HepG2 (cell line): Measurements from ENCODE around the gene HTRA2. TPM values are rescaled to one million over a fixed set of nuclear protein-coding genes. Genes with fewer than 3 reads are reported as not detected.

Experiments used
- ATAC-seq: fragments of 200-7000 bp; cut with Tn5 transposase; 3 replicates; pipeline ENCODE4 v1.9.1; 2020; ENCODE audit warnings: mild to moderate bottlenecking, moderate library complexity
- BruUV-seq: library from RNA; stranded (reverse); fragments of 400-500 nt; replicated peaks from 2 replicates; lab custom pipeline; 2021; lab: Mats Ljungman, UMichigan
- CTCF ChIA-PET: fragments of 300-600 bp; formaldehyde crosslinking; extraction: SDS; loops from one replicate; lab custom pipeline; 2021; ENCODE audit warnings: low total read pairs, inconsistent platforms, low intra/inter-chr PET ratio; lab: Yijun Ruan, JAX
- POLR2A ChIA-PET: fragments of 350-600 bp; sonication (Branson Sonifier 250); formaldehyde crosslinking; loops from one replicate; lab custom pipeline; 2020; ENCODE audit warnings: antibody characterized with exemption, inconsistent platforms; lab: Yijun Ruan, JAX
- DNase-seq: peaks from one replicate; pipeline ENCODE4 v3.0.0-alpha.2; 2015; ENCODE audit warnings: low spot score
- FAIRE-seq: peaks from 3 replicates; lab custom pipeline; 2011; peaks lifted over from hg19 to GRCh38; lab: Jason Lieb, UNC
- H2AFZ ChIP-seq: one replicate; pipeline ENCODE4 v1.6.1; 2011; ENCODE audit warnings: low read length, inconsistent platforms
- H3K27ac ChIP-seq: fragments of 300-600 bp; 3 replicates; pipeline ENCODE4 v1.8.0; 2011; ENCODE audit warnings: mixed run types, mild to moderate bottlenecking, mixed read lengths, low read length, inconsistent platforms; ENCODE audit not compliant: insufficient read depth; ENCODE audit errors: extremely low read length
- H3K27me3 ChIP-seq, 2 experiments: fragments of 200-600 bp in 1 of 2; 2 replicates in 1 of 2; 3 replicates in 1 of 2; pipeline versions ENCODE4 v1.6.0 to v1.8.0; 2011; ENCODE audit warnings: low read length in 2 of 2, mild to moderate bottlenecking in 2 of 2, moderate library complexity in 2 of 2, inconsistent platforms in 1 of 2; ENCODE audit not compliant: insufficient read depth in 2 of 2, control insufficient read depth in 1 of 2
- H3K36me3 ChIP-seq, 2 experiments: fragments of 200-600 bp in 1 of 2; replicated peaks in 1 of 2; 2 replicates in 1 of 2; 3 replicates in 1 of 2; pipeline versions ENCODE4 v1.5.1 to v1.8.0; 2011; ENCODE audit warnings: low read length in 2 of 2, inconsistent platforms in 1 of 2; ENCODE audit not compliant: insufficient read depth in 2 of 2, control insufficient read depth in 1 of 2
- H3K4me1 ChIP-seq: 2 replicates; pipeline ENCODE4 v1.5.1; 2012; ENCODE audit warnings: low read length, inconsistent platforms; ENCODE audit not compliant: insufficient read depth
- H3K4me2 ChIP-seq: 2 replicates; pipeline ENCODE4 v1.6.0; 2011; ENCODE audit warnings: low read depth, low read length, inconsistent platforms
- H3K4me3 ChIP-seq, 3 experiments: fragments of 200-600 bp in 1 of 3; sonication (generic), shearing (Covaris generic) in 1 of 3; replicated peaks in 1 of 3; 2 replicates each; pipeline ENCODE4 v1.5.1; 2011 to 2016; ENCODE audit warnings: low read length in 3 of 3, inconsistent platforms in 2 of 3, low read depth in 2 of 3, mild to moderate bottlenecking in 2 of 3, control low read depth in 1 of 3, mixed read lengths in 1 of 3; ENCODE audit not compliant: insufficient read depth in 1 of 3
- H3K79me2 ChIP-seq: one replicate; pipeline ENCODE4 v1.6.1; 2011; ENCODE audit warnings: low read length, inconsistent platforms; ENCODE audit not compliant: insufficient read depth
- H3K9ac ChIP-seq: 2 replicates; pipeline ENCODE4 v1.6.0; 2011; ENCODE audit warnings: mild to moderate bottlenecking, low read depth, low read length, inconsistent platforms; ENCODE audit not compliant: insufficient read depth
- H3K9me3 ChIP-seq: 2 replicates; pipeline ENCODE4 v1.5.1; 2012; ENCODE audit warnings: mild to moderate bottlenecking, low read length
- H4K20me1 ChIP-seq: 2 replicates; pipeline ENCODE4 v1.6.0; 2011; ENCODE audit warnings: inconsistent platforms, mild to moderate bottlenecking, low read length, moderate library complexity; ENCODE audit not compliant: insufficient read depth
- CCDC6 ChIP-seq: sonication (generic); formaldehyde crosslinking; IDR thresholded peaks from 2 replicates; pipeline ENCODE4 v1.8.1; 2022; ENCODE audit warnings: mild to moderate bottlenecking, missing genetic modification reagents, moderate library complexity
- FLYWCH1 ChIP-seq: sonication (generic); formaldehyde crosslinking; IDR thresholded peaks from 2 replicates; pipeline ENCODE4 v1.8.1; 2023; ENCODE audit warnings: mild to moderate bottlenecking, missing genetic modification reagents
- NR2F2 ChIP-seq: IDR thresholded peaks from 2 replicates; pipeline ENCODE4 v1.6.1; 2012; ENCODE audit warnings: low read depth, inconsistent platforms, borderline replicate concordance
- PPARG ChIP-seq: conservative IDR thresholded peaks from 2 replicates; pipeline ENCODE4 v1.6.1; 2016; ENCODE audit warnings: missing biosample characterization, missing genetic modification reagents
- THAP11 ChIP-seq: IDR thresholded peaks from 2 replicates; pipeline ENCODE4 v1.6.1; 2016; ENCODE audit warnings: missing biosample characterization, missing genetic modification reagents
- ZNF24 ChIP-seq: fragments of 450-650 bp; IDR thresholded peaks from 2 replicates; pipeline ENCODE4 v1.6.1; 2017; ENCODE audit warnings: antibody characterized with exemption, mild to moderate bottlenecking
- ZNF766 ChIP-seq: sonication (generic); formaldehyde crosslinking; IDR thresholded peaks from 2 replicates; pipeline ENCODE4 v1.5.0; 2020; ENCODE audit warnings: missing genetic modification reagents, borderline replicate concordance
- WGBS: methylation state at CpG from one replicate; pipeline ENCODE4 v1.1.6; 2017; ENCODE audit warnings: low lambda C conversion rate; 5-methylcytosine and 5-hydroxymethylcytosine counted together
- in situ Hi-C: cut with HindIII; loops from 2 replicates; pipeline ENCODE4 v1.10.0; 2017; ENCODE audit warnings: low pct_unique_long_range_greater_than_20kb; ENCODE audit not compliant: extremely low pct_ligation_motif_present
- intact Hi-C: fragments of 100-400 bp; cut with micrococcal nuclease; formaldehyde crosslinking; loops from one replicate; pipeline ENCODE4 v1.10.0; 2022; ENCODE audit not compliant: unreplicated experiment
- polyA plus RNA-seq, 8 experiments: library from polyadenylated mRNA; depleted of rRNA in 3 of 8; stranded (reverse) in 7 of 8; unstranded in 1 of 8; fragments of >200 nt; fragmentation: Illumina TruSeq in 4 of 8; extraction: Trizol in 4 of 8; gene quantifications; 2 replicates each; pipeline versions ENCODE4 v1.2.1 to v1.2.3, GENCODE V29; 2011 to 2016; ENCODE audit warnings: low read depth in 4 of 8, missing spikeins in 1 of 8, mixed read lengths in 1 of 8; ENCODE audit not compliant: insufficient read depth in 1 of 8
- total RNA-seq, 5 experiments: library from RNA; depleted of rRNA; stranded (reverse); fragments of >200 nt; fragmentation: Illumina TruSeq; extraction: Trizol; gene quantifications; 2 replicates each; pipeline ENCODE4 v1.2.3, GENCODE V29; 2016; ENCODE audit warnings: low read depth in 1 of 5
- TF ChIP-seq, protein P1 (sequence below), 2 experiments: sonication (generic) in 1 of 2; formaldehyde crosslinking in 1 of 2; IDR thresholded peaks; 2 replicates each; pipeline versions ENCODE4 v1.4.0 to v1.6.1; 2016 to 2020; ENCODE audit warnings: borderline replicate concordance in 1 of 2, low read depth in 1 of 2, mild to moderate bottlenecking in 1 of 2, missing genetic modification reagents in 1 of 2
- TF ChIP-seq, protein P2 (sequence below): sonication (generic); formaldehyde crosslinking; IDR thresholded peaks from 2 replicates; pipeline ENCODE4 v1.8.1; 2023; ENCODE audit warnings: mild to moderate bottlenecking, missing genetic modification reagents
- TF ChIP-seq, protein P3 (sequence below): sonication (generic); IDR thresholded peaks from 2 replicates; pipeline ENCODE4 v1.6.1; 2016; ENCODE audit warnings: low read depth, borderline replicate concordance
- TF ChIP-seq, protein P4 (sequence below): sonication (generic); formaldehyde crosslinking; IDR thresholded peaks from 2 replicates; pipeline ENCODE4 v1.8.0; 2023; ENCODE audit warnings: mild to moderate bottlenecking, missing genetic modification reagents
- TF ChIP-seq, protein P5 (sequence below): sonication (generic); formaldehyde crosslinking; IDR thresholded peaks from 2 replicates; pipeline ENCODE4 v1.5.0; 2020; ENCODE audit warnings: missing genetic modification reagents, mild to moderate bottlenecking, borderline replicate concordance

HTRA2 gene
- total and polyA plus RNA-seq, 2 of the 13 experiments (the other 11 are each of a cell fraction or from before 2014, with no cell fraction given) = 47.7 to 50.3 TPM

DNA sequence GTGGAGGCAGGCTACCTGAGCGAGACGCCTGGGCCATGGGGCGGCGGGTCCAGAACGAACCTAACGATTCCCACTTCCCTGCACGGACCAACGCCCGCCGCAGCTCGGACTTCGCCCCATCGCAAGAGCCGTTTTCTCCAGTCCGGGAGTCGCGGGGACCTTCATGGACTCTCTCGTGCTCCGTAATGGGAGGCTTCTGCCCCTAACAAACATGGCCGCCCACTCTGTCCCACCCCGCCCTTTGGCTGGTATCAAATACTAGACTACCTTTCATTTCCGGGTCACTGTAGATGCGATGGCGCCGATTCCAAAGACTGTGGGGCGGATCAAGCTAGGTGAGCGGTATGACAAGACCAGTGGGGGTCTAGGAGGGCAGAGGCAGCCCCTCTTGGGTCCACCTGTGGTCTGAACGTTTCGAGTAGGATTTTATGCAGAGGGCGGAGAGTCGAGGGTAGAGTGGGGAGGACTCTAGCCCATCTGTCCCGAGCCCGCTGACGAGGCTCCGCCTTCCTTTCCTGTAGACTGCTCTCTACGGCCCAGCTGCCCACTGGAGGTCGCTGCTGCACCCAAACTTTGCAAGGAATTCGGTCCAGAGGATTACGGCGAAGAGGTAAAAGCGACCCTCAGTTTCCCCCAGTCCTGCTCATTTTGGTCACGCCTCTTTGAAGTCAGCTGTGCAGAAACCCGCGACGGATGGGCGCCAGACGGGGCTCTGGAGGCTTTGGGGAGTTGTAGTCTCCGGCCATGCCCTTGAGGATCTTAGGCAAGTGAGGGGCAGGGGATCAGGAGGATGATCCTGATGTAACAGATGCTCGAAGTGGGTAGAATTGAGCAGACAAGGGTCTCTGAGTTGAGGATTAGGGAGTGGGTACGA is 46.7 kb upstream of the HTRA2 start, which contains the start of the genes CCDC142 and TTC31:
TSS of gene CCDC142 (minus strand) at position 198 of the 874 bp plus-strand sequence. CDS start at position 37, 161 bp downstream.
TSS of gene TTC31 (plus strand) at position 281 of the 874 bp plus-strand sequence. CDS start at position 296, 15 bp downstream.
- CTCF ChIA-PET = interaction anchor here (1.0 to 2.4 kb wide), 7 partner anchors 18 to 104 kb away, joined by 3 to 20 read pairs (median 10); partner anchors contain the start of genes AUP1, HTRA2, INO80B and MOGS
- BruUV-seq = TSS peak; percentile 87
- Histone ChIP-seq H3K9me3 (no peaks in the 10 kb centered on the region), H3K4me1 (peaks cover 70% of the 10 kb centered on the region), H3K4me3 (peak within 1 kb of the TSS; percentile 82 to 87 (median 83)), H3K79me2 (peaks cover 45% of the 10 kb centered on the region), H2AFZ (peak within 1 kb of the TSS; percentile 85), H3K27ac (peak within 1 kb of the TSS; percentile 89), H3K36me3 (peaks cover 2 to 10% of the 10 kb centered on the region in 2 experiments; a peak in 4 of 5 replicates), H4K20me1 (no peaks in the 10 kb centered on the region), H3K4me2 (peak within 1 kb of the TSS; percentile 78), H3K9ac (peak within 1 kb of the TSS; percentile 91), H3K27me3 (no peaks in the 10 kb centered on the region; a peak in 1 of 5 replicates)
- under 1% methylated on average over 32 of the region's 50 CpGs for WGBS
- intact Hi-C loops (loop anchor here (1.0 kb wide), 5 partner anchors 19 to 104 kb away; partner anchors contain the start of genes AUP1, HTRA2 and PCGF1), in situ Hi-C loops (loop anchor here (5.0 kb wide), 1 partner anchor 99 kb away; no protein-coding TSS in a partner anchor)
- FAIRE-seq = peak; percentile 92
- ATAC-seq = peak; percentile 91
- POLR2A ChIA-PET = interaction anchor here (0.6 to 20.6 kb wide), 21 partner anchors 10 to 357 kb away, joined by 3 to 795 read pairs (median 11); partner anchors contain the start of genes AUP1, C2orf81, DQX1 and HTRA2
- DNase-seq = peak; percentile 97
- TF ChIP-seq ZNF24 (no peak), THAP11 (CRISPR knock-in tag) (peak; percentile 98), CCDC6 (peak; percentile 82), FLYWCH1 (CRISPR knock-in tag) (no peak), NR2F2 (peak; percentile 56; the same call in 1 of the 2 replicates), PPARG (peak; percentile 63), ZNF766 (CRISPR knock-in tag) (peak; percentile 58; the same call in 1 of the 2 replicates)
- TF ChIP-seq, protein P1, sequence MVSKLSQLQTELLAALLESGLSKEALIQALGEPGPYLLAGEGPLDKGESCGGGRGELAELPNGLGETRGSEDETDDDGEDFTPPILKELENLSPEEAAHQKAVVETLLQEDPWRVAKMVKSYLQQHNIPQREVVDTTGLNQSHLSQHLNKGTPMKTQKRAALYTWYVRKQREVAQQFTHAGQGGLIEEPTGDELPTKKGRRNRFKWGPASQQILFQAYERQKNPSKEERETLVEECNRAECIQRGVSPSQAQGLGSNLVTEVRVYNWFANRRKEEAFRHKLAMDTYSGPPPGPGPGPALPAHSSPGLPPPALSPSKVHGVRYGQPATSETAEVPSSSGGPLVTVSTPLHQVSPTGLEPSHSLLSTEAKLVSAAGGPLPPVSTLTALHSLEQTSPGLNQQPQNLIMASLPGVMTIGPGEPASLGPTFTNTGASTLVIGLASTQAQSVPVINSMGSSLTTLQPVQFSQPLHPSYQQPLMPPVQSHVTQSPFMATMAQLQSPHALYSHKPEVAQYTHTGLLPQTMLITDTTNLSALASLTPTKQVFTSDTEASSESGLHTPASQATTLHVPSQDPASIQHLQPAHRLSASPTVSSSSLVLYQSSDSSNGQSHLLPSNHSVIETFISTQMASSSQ (IDR thresholded peaks at IDR 0.05; ENCODE audit: low read depth) = peak; percentile 68; the same call in 1 of the 2 replicates
- TF ChIP-seq, protein P1 (CRISPR knock-in tag; IDR thresholded peaks at IDR 0.05; ENCODE audit: borderline replicate concordance) = peak; percentile 77; the same call in 1 of the 2 replicates
- TF ChIP-seq, protein P2, sequence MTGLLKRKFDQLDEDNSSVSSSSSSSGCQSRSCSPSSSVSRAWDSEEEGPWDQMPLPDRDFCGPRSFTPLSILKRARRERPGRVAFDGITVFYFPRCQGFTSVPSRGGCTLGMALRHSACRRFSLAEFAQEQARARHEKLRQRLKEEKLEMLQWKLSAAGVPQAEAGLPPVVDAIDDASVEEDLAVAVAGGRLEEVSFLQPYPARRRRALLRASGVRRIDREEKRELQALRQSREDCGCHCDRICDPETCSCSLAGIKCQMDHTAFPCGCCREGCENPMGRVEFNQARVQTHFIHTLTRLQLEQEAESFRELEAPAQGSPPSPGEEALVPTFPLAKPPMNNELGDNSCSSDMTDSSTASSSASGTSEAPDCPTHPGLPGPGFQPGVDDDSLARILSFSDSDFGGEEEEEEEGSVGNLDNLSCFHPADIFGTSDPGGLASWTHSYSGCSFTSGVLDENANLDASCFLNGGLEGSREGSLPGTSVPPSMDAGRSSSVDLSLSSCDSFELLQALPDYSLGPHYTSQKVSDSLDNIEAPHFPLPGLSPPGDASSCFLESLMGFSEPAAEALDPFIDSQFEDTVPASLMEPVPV (CRISPR knock-in tag) = 0 out of 2 replicates have a peak, but pooled peaks have one; percentile 78
- TF ChIP-seq, protein P3, sequence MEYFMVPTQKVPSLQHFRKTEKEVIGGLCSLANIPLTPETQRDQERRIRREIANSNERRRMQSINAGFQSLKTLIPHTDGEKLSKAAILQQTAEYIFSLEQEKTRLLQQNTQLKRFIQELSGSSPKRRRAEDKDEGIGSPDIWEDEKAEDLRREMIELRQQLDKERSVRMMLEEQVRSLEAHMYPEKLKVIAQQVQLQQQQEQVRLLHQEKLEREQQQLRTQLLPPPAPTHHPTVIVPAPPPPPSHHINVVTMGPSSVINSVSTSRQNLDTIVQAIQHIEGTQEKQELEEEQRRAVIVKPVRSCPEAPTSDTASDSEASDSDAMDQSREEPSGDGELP = 0 out of 2 replicates have a peak, but pooled peaks have one; percentile 15
- TF ChIP-seq, protein P4, sequence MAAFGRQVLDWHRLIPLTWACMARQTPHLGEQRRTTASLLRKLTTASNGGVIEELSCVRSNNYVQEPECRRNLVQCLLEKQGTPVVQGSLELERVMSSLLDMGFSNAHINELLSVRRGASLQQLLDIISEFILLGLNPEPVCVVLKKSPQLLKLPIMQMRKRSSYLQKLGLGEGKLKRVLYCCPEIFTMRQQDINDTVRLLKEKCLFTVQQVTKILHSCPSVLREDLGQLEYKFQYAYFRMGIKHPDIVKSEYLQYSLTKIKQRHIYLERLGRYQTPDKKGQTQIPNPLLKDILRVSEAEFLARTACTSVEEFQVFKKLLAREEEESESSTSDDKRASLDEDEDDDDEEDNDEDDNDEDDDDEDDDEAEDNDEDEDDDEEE (CRISPR knock-in tag) = peak; percentile 64; the same call in 1 of the 2 replicates
- TF ChIP-seq, protein P5, sequence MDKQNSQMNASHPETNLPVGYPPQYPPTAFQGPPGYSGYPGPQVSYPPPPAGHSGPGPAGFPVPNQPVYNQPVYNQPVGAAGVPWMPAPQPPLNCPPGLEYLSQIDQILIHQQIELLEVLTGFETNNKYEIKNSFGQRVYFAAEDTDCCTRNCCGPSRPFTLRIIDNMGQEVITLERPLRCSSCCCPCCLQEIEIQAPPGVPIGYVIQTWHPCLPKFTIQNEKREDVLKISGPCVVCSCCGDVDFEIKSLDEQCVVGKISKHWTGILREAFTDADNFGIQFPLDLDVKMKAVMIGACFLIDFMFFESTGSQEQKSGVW (CRISPR knock-in tag) = no peak
